Esophagus squamous epithelium (tissue), 4 donors: ENCODE data around the gene LYPLA2.

ENCODE experiments used
- CTCF ChIP-seq, 6 experiments: fragments of 450-650 bp in 4 of 6; fragments of 200-600 bp in 2 of 6; sonication (generic) in 2 of 6; IDR thresholded peaks; one replicate each; pipeline ENCODE4 v1.5.1; 2016 to 2019; ENCODE audit warnings: antibody characterized with exemption in 6 of 6, mild to moderate bottlenecking in 4 of 6, moderate library complexity in 4 of 6
- POLR2A ChIP-seq, 4 donors: fragments of 450-650 bp; IDR thresholded peaks; one replicate each; pipeline ENCODE4 v1.6.1; 2017; ENCODE audit warnings: antibody characterized with exemption in 4 of 4, mild to moderate bottlenecking in 4 of 4, moderate library complexity in 3 of 4

DNA sequence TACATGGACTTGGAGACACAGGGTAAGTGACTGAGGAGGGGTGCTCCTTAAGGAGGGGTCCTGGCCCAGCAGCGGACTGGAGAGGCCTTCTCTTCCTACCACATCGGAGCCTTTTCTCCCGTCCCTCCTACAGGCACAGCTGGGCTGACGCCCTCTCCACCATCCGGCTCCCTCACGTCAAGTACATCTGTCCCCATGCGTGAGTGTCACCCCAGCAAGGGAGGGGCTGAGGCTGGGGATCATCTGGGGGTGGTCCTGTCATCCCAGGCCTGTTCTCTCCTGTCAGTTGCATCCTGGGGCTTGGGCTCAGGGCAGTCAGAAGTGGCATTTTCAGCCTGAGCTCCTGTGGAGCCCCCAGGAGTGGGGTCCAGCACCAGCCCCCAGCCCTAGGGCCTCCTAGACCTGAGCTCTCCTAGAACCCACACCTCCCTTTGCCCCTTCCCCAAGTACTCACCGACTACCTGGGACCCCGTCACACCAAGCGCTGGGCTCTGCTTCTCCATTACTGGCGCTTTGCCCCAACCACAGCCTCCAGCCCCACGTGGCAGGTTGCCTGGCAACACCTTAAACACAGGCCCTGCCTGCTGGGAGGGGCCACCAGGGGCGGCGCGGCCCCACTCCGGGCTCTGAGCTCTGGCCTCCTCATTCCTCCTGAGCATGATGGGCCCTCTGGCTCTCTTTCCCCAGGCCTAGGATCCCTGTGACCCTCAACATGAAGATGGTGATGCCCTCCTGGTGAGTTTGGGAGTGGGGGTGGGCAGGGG lies 2.3 kb downstream of the LYPLA2 start:
- TF ChIP-seq POLR2A (IDR thresholded peaks at IDR 0.05) (no peak), CTCF (IDR thresholded peaks at IDR 0.05) (no peak)
